Panc1 (cell line): Measurements from ENCODE around the gene PARP12. TPM values are rescaled to one million over a fixed set of nuclear protein-coding genes. Genes with fewer than 3 reads are reported as not detected.

Experiments used
- ATAC-seq: fragments of 200-7000 bp; cut with Tn5 transposase; 2 replicates; pipeline ENCODE4 v1.9.1; 2020; ENCODE audit warnings: mild to moderate bottlenecking, moderate library complexity
- BruUV-seq: library from RNA; stranded (reverse); fragments of 400-500 nt; replicated peaks from 2 replicates; lab custom pipeline; 2021; lab: Mats Ljungman, UMichigan
- CTCF ChIA-PET: fragments of 300-600 bp; sonication (Branson Sonifier 250); formaldehyde crosslinking; loops from one replicate; lab custom pipeline; 2022; ENCODE audit warnings: antibody characterized with exemption; lab: Charles Lee
- POLR2A ChIA-PET: fragments of 300-600 bp; sonication (Branson Sonifier 250); formaldehyde crosslinking; loops from one replicate; lab custom pipeline; 2022; ENCODE audit warnings: antibody characterized with exemption; lab: Charles Lee
- DNase-seq: peaks from one replicate; pipeline ENCODE4 v3.0.0-alpha.2; 2010; ENCODE audit warnings: low read depth, low spot score
- H3K27ac ChIP-seq: 2 replicates; pipeline ENCODE4 v1.5.1; 2011; ENCODE audit warnings: mild to moderate bottlenecking, low read length, inconsistent platforms
- H3K27me3 ChIP-seq: fragments of 200-500 bp; sonication (Bioruptor generic); 2 replicates; pipeline ENCODE4 v1.6.0; 2014; ENCODE audit warnings: low read length, inconsistent platforms; ENCODE audit not compliant: control insufficient read depth, insufficient read depth
- H3K36me3 ChIP-seq: fragments of 200-500 bp; sonication (Bioruptor generic); 2 replicates; pipeline ENCODE4 v1.5.1; 2014; ENCODE audit warnings: inconsistent platforms, mild to moderate bottlenecking, low read length, moderate library complexity; ENCODE audit not compliant: control insufficient read depth, insufficient read depth
- H3K4me1 ChIP-seq: 2 replicates; pipeline ENCODE4 v1.5.1; 2011; ENCODE audit warnings: inconsistent platforms, mild to moderate bottlenecking, low read length, moderate library complexity; ENCODE audit not compliant: control insufficient read depth, insufficient read depth
- H3K4me3 ChIP-seq, 2 experiments: 2 replicates each; pipeline ENCODE4 v1.5.1; 2011 to 2012; ENCODE audit warnings: low read depth in 2 of 2, low read length in 2 of 2, mild to moderate bottlenecking in 2 of 2, inconsistent platforms in 1 of 2, moderate library complexity in 1 of 2
- H3K9me3 ChIP-seq: fragments of 200-500 bp; sonication (Bioruptor generic); 2 replicates; pipeline ENCODE4 v1.5.1; 2014; ENCODE audit warnings: low read depth, mild to moderate bottlenecking, inconsistent platforms, low read length, moderate library complexity; ENCODE audit not compliant: control insufficient read depth, insufficient read depth
- CTCF ChIP-seq: fragments of 450-650 bp; IDR thresholded peaks from 2 replicates; pipeline ENCODE4 v1.5.1; 2017; ENCODE audit warnings: mild to moderate bottlenecking
- POLR2AphosphoS5 ChIP-seq: IDR thresholded peaks from 2 replicates; pipeline ENCODE4 v1.6.1; 2012; ENCODE audit warnings: mild to moderate bottlenecking, low read depth, low read length, moderate library complexity
- REST ChIP-seq, 2 experiments: IDR thresholded peaks; 2 replicates each; pipeline ENCODE4 v1.6.1; 2011 to 2012; ENCODE audit warnings: low read depth in 2 of 2, control low read depth in 1 of 2, low read length in 1 of 2, mild to moderate bottlenecking in 1 of 2, moderate library complexity in 1 of 2; ENCODE audit not compliant: insufficient read depth in 1 of 2
- SIN3A ChIP-seq: IDR thresholded peaks from 2 replicates; pipeline ENCODE4 v1.6.1; 2012; ENCODE audit warnings: low read depth, mild to moderate bottlenecking, low read length, moderate library complexity, borderline replicate concordance; ENCODE audit not compliant: insufficient read depth
- TCF7L2 ChIP-seq: IDR thresholded peaks from 2 replicates; pipeline ENCODE4 v1.6.1; 2011; ENCODE audit warnings: mild to moderate bottlenecking, low read depth, low read length, inconsistent platforms
- in situ Hi-C: cut with HindIII; loops from 2 replicates; pipeline ENCODE4 v1.10.0; 2016; ENCODE audit warnings: low sequenced_read_pairs, low pct_unique_long_range_greater_than_20kb
- intact Hi-C: fragments of 100-400 bp; cut with micrococcal nuclease; formaldehyde crosslinking; loops from one replicate; pipeline ENCODE4 v1.10.0; 2022; ENCODE audit not compliant: unreplicated experiment
- total RNA-seq: library from RNA; stranded (reverse); gene quantifications from one replicate; pipeline ENCODE4 v1.2.1, GENCODE V29; 2021; ENCODE audit not compliant: unreplicated experiment

Gene PARP12
- total RNA-seq, 1 experiment from 2014 or later, result 31.7 TPM

- ChIA-PET CTCF (no interaction called here), POLR2A (no interaction called here)
- no peak for TF ChIP-seq POLR2AphosphoS5
- no peak for TF ChIP-seq CTCF
- no peak for TF ChIP-seq SIN3A
- TF ChIP-seq TCF7L2, result no peak
- H3K4me1 ChIP-seq, result no peaks in the 10 kb centered on the region
- no peaks in the 10 kb centered on the region for H3K9me3 ChIP-seq
- no peak overlapping the region for H3K27ac ChIP-seq
- H3K27me3 ChIP-seq, result no peaks in the 10 kb centered on the region
- BruUV-seq, result no TSS peak
- no peaks in the 10 kb centered on the region for H3K36me3 ChIP-seq
- DNase-seq (no peak), ATAC-seq (no peak)
- H3K4me3 ChIP-seq, result no peak overlapping the region
- in situ Hi-C loops, result no loop called here
- intact Hi-C loops, result no loop called here
Observed at GRCh38 chr7:139992353-139993044, 70.3 kb downstream of the PARP12 start.

- ChIA-PET CTCF (no interaction called here), POLR2A (no interaction called here)
- no peak for ATAC-seq
- Histone ChIP-seq H3K27ac (no peak overlapping the region), H3K9me3 (no peaks in the 10 kb centered on the region), H3K36me3 (no peaks in the 10 kb centered on the region), H3K4me3 (no peak overlapping the region), H3K27me3 (no peaks in the 10 kb centered on the region), H3K4me1 (no peaks in the 10 kb centered on the region)
- intact Hi-C loops, result no loop called here
- in situ Hi-C loops, result no loop called here
- BruUV-seq, result no TSS peak
- TF ChIP-seq CTCF, result no peak
- TF ChIP-seq REST (IDR thresholded peaks at IDR 0.05; ENCODE audit: insufficient read depth in 1 of 2, low read depth in 2 of 2, low read length in 1 of 2), result no peak
- no peak for TF ChIP-seq SIN3A
- no peak for TF ChIP-seq TCF7L2
- no peak for TF ChIP-seq POLR2AphosphoS5
- DNase-seq, result no peak
Observed at GRCh38 chr7:139991911-139992310, 70.8 kb downstream of the PARP12 start.
